ENCODE results near the gene C12orf60. TPM values are rescaled to one million over a fixed set of nuclear protein-coding genes. Genes with fewer than 3 reads are reported as not detected.

Gene C12orf60
- total and polyA plus RNA-seq, 2 of the 8 experiments (the other 6 are each of a cell fraction or from before 2014, with no cell fraction given): 1.2 to 1.5 TPM

GRCh38 chr12:14810953-14811483 is 7.5 kb downstream of the C12orf60 start:
- FAIRE-seq: no peak
- no peaks in the 10 kb centered on the region for H3K4me1 ChIP-seq (replicated peaks in 1 of 4; ENCODE audit: control insufficient read depth in 3 of 4, insufficient read depth in 4 of 4, low read length in 3 of 4)
- TF ChIP-seq YY1 (IDR thresholded peaks at IDR 0.05; ENCODE audit: low read depth, low read length): no peak
- TF ChIP-seq EGR1 (IDR thresholded peaks at IDR 0.05; ENCODE audit: borderline replicate concordance, low read depth, low read length): no peak
- peak; percentile 70 to 81 for TF ChIP-seq RAD21 (IDR thresholded peaks at IDR 0.05 in 1 of 2, conservative IDR thresholded peaks at IDR 0.05 in 1 of 2; ENCODE audit: low read depth in 2 of 2, low read length in 2 of 2)
- TF ChIP-seq POLR2AphosphoS5 (IDR thresholded peaks at IDR 0.05; ENCODE audit: low read depth, low read length): no peak
- TF ChIP-seq CTBP2 (IDR thresholded peaks at IDR 0.05; ENCODE audit: borderline replicate concordance, insufficient read depth, insufficient read length, low read length): no peak
- TF ChIP-seq JUN (IDR thresholded peaks at IDR 0.05; ENCODE audit: low read depth, low read length): no peak
- no peak for TF ChIP-seq SIRT6 (IDR thresholded peaks at IDR 0.05; ENCODE audit: low read length)
- no peak for TF ChIP-seq SAP30 (IDR thresholded peaks at IDR 0.05; ENCODE audit: insufficient read depth, insufficient replicate concordance, low read length)

More at GRCh38 chr12:14810953-14811483, 7.5 kb downstream of the C12orf60 start:
- Histone ChIP-seq H4K8ac (ENCODE audit: extremely low read depth, insufficient read depth, low read length) (no peak overlapping the region), H4K91ac (replicated peaks; ENCODE audit: insufficient read length, low read length) (no peak overlapping the region), H3K14ac (ENCODE audit: insufficient read length) (no peak overlapping the region), H3K23ac (ENCODE audit: insufficient read length) (no peak overlapping the region), H3K23me2 (ENCODE audit: low read depth, low read length) (no peaks in the 10 kb centered on the region), H4K20me1 (replicated peaks in 1 of 2; ENCODE audit: control insufficient read depth in 1 of 2, insufficient read depth in 2 of 2, low read length in 2 of 2) (no peaks in the 10 kb centered on the region), H3K4ac (replicated peaks; ENCODE audit: insufficient read length, low read depth, low read length) (no peak overlapping the region), H3K79me1 (ENCODE audit: low read depth, low read length) (no peaks in the 10 kb centered on the region), H3K36me3 (ENCODE audit: control insufficient read depth in 2 of 4, insufficient read depth in 4 of 4, low read length in 3 of 4) (no peaks in the 10 kb centered on the region), H2BK12ac (ENCODE audit: low read depth, low read length) (no peak overlapping the region), H2AFZ (ENCODE audit: low read length) (no peak overlapping the region), H3K27me3 (replicated peaks in 1 of 4; ENCODE audit: control insufficient read depth in 3 of 4, extremely low read depth in 1 of 4, insufficient read depth in 3 of 4, low read length in 3 of 4) (no peaks in the 10 kb centered on the region), H3K9ac (replicated peaks in 1 of 4; ENCODE audit: extremely low read depth in 1 of 4, low read depth in 3 of 4, low read length in 3 of 4) (no peak overlapping the region), H2BK120ac (replicated peaks; ENCODE audit: low read depth, low read length) (no peak overlapping the region), H2BK20ac (ENCODE audit: low read length) (no peak overlapping the region), H3K18ac (ENCODE audit: extremely low read depth, low read length) (no peak overlapping the region), H3K4me3 (ENCODE audit: extremely low read depth in 1 of 4, insufficient read depth in 2 of 4, low read depth in 3 of 4, low read length in 4 of 4) (no peak overlapping the region), H3K79me2 (ENCODE audit: control insufficient read depth in 1 of 2, insufficient read depth in 2 of 2, low read length in 2 of 2) (no peaks in the 10 kb centered on the region), H2BK15ac (ENCODE audit: low read length) (no peak overlapping the region), H3K4me2 (ENCODE audit: insufficient read depth in 1 of 2, low read depth in 2 of 2, low read length in 2 of 2) (no peak overlapping the region), H3K9me3 (ENCODE audit: insufficient read depth in 2 of 2, low read depth in 1 of 2, low read length in 1 of 2) (no peaks in the 10 kb centered on the region), H2BK5ac (ENCODE audit: low read depth, low read length) (no peak overlapping the region), H4K5ac (ENCODE audit: insufficient read length, low read depth, low read length) (no peak overlapping the region), H3K56ac (replicated peaks; ENCODE audit: insufficient read length, low read depth, low read length) (no peak overlapping the region), H3K27ac (ENCODE audit: low read depth, low read length) (no peak overlapping the region), H2AK5ac (ENCODE audit: low read depth, low read length) (no peak overlapping the region)
- 78% methylated on average over 1 of the region's 1 CpG; no CpG with 5 or more reads in 1 of the 2 experiments for whole genome bisulfite sequencing, 2 experiments (ENCODE audit: extremely low coverage in 1 of 2, insufficient coverage in 1 of 2, insufficient read length in 1 of 2, insufficient replicate concordance in 2 of 2, low coverage in 1 of 2, low lambda C conversion rate in 2 of 2, missing lambda C conversion rate in 1 of 2)
- DNase-seq (ENCODE audit: low read depth in 1 of 2, low spot score in 2 of 2): no peak
- ChIA-PET POLR2A (ENCODE audit: partially characterized antibody) (interaction anchor here (0.9 to 1.0 kb wide), 2 partner anchors 36 to 40 kb away, joined by 3 to 4 read pairs; a partner anchor contains a TSS), CTCF (ENCODE audit: partially characterized antibody) (interaction anchor here (0.7 to 5.2 kb wide), 25 partner anchors 9 to 712 kb away, joined by 3 to 35 read pairs (median 4); partner anchors contain the start of genes ART4 and RERG)

Measured in H1 (cell line).